ENCODE results near the gene OLFM3. TPM values are rescaled to one million over a fixed set of nuclear protein-coding genes. Genes with fewer than 3 reads are reported as not detected.

Gene OLFM3
- total and polyA plus RNA-seq, 10 of the 15 experiments (the other 5 are each of a cell fraction or from before 2014, with no cell fraction given), result 0.09 to 0.33 TPM; not detected in 8

GRCh38 chr1:101835988-101836387 lies 160.7 kb downstream of the OLFM3 start:
- H3K4me1 ChIP-seq (ENCODE audit: control insufficient read depth, insufficient read depth, low read length), result no peaks in the 10 kb centered on the region
- WGBS (ENCODE audit: insufficient coverage, insufficient replicate concordance, low lambda C conversion rate, missing lambda C conversion rate), result 0% methylated on average over 2 of the region's 2 CpGs
- H3K9me3 ChIP-seq (replicated peaks; ENCODE audit: control insufficient read depth, insufficient read depth, low read length), result no peaks in the 10 kb centered on the region
- ChIA-PET CTCF (interaction anchor here (1.6 kb wide), 1 partner anchor 14 kb away, joined by 3 read pairs; no protein-coding TSS in a partner anchor), RAD21 (ENCODE audit: unreplicated experiment) (no interaction called here), POLR2A (no interaction called here), SMC1A (ENCODE audit: uncharacterized antibody, unreplicated experiment) (interaction anchor here (1.0 to 1.2 kb wide), 5 partner anchors 19 to 163 kb away, joined by 3 to 4 read pairs (median 3); no protein-coding TSS in a partner anchor)
- no peak overlapping the region for H3K27ac ChIP-seq (ENCODE audit: control insufficient read depth, insufficient read depth)
- no peaks in the 10 kb centered on the region for H3K27me3 ChIP-seq (replicated peaks in 1 of 2; ENCODE audit: control insufficient read depth in 2 of 2, insufficient read depth in 2 of 2, low read length in 1 of 2)
- H2AFZ ChIP-seq (ENCODE audit: control insufficient read depth, low read depth, low read length), result no peak overlapping the region
- FAIRE-seq (no peak), ATAC-seq (no peak), DNase-seq (ENCODE audit: low read depth, low spot score) (no peak)
- intact Hi-C loops (cut with micrococcal nuclease; ENCODE audit: unreplicated experiment) (no loop called here), in situ Hi-C loops (cut with MboI) (no loop called here)
- no peak overlapping the region for H3K4me3 ChIP-seq
- no peak overlapping the region for H3K4me2 ChIP-seq (ENCODE audit: control insufficient read depth, insufficient read depth)
- TF ChIP-seq IRF5 (IDR thresholded peaks at IDR 0.05; ENCODE audit: borderline replicate concordance), result no peak
- TF ChIP-seq STAT1 (conservative IDR thresholded peaks at IDR 0.05), result no peak
- TF ChIP-seq E2F8 (IDR thresholded peaks at IDR 0.05; ENCODE audit: low read depth, partially characterized antibody), result no peak
- TF ChIP-seq NRF1 (conservative IDR thresholded peaks at IDR 0.05; ENCODE audit: low read depth, low read length), result no peak
- TF ChIP-seq SMAD1 (IDR thresholded peaks at IDR 0.05; ENCODE audit: low read depth, partially characterized antibody), result no peak
- TF ChIP-seq BCLAF1 (IDR thresholded peaks at IDR 0.05), result no peak
- TF ChIP-seq GATAD2B (conservative IDR thresholded peaks at IDR 0.05; ENCODE audit: low read depth), result no peak
- no peak for TF ChIP-seq SMARCA5 (IDR thresholded peaks at IDR 0.05)
- TF ChIP-seq RUNX3 (IDR thresholded peaks at IDR 0.05; ENCODE audit: low read length), result no peak
- TF ChIP-seq MAX (IDR thresholded peaks at IDR 0.05; ENCODE audit: low read depth, low read length), result no peak
- no peak for TF ChIP-seq NFXL1 (IDR thresholded peaks at IDR 0.05; ENCODE audit: borderline replicate concordance)
- TF ChIP-seq PKNOX1 (IDR thresholded peaks at IDR 0.05), result no peak
- TF ChIP-seq ZNF24 (IDR thresholded peaks at IDR 0.05), result no peak
- no peak for TF ChIP-seq ESRRA (IDR thresholded peaks at IDR 0.05; ENCODE audit: low read length)
- TF ChIP-seq SRF (IDR thresholded peaks at IDR 0.05; ENCODE audit: low read depth in 2 of 2, low read length in 2 of 2), result no peak
- TF ChIP-seq FOXK2 (IDR thresholded peaks at IDR 0.05), result no peak
- H3K36me3 ChIP-seq (ENCODE audit: control insufficient read depth in 2 of 2, insufficient read depth in 2 of 2, low read length in 1 of 2), result no peaks in the 10 kb centered on the region
- no TSS peak for BruUV-seq (replicated peaks)
- no peaks in the 10 kb centered on the region for H3K79me2 ChIP-seq (ENCODE audit: control insufficient read depth, insufficient read depth, low read length)
- H3K9ac ChIP-seq (ENCODE audit: control insufficient read depth, insufficient read depth, low read length), result no peak overlapping the region
- no peaks in the 10 kb centered on the region for H4K20me1 ChIP-seq (ENCODE audit: control insufficient read depth, insufficient read depth)

All from GM12878 (cell line).